Endothelial cell of umbilical vein (primary cell): ENCODE data around the gene RAB4A. TPM values are rescaled to one million over a fixed set of nuclear protein-coding genes. Genes with fewer than 3 reads are reported as not detected.

ENCODE experiments used
- BruUV-seq: library from RNA; stranded (reverse); fragments of 400-500 nt; replicated peaks from 2 replicates; lab custom pipeline; 2021; lab: Mats Ljungman, UMichigan
- CTCF ChIA-PET: fragments of 300-600, 350-600 bp; sonication (Branson Sonifier 250); formaldehyde crosslinking; loops from one replicate; lab custom pipeline; 2021; ENCODE audit warnings: antibody characterized with exemption, inconsistent platforms; lab: Charles Lee
- POLR2A ChIA-PET: fragments of 300-600, 350-600 bp; sonication (Branson Sonifier 250); formaldehyde crosslinking; loops from one replicate; lab custom pipeline; 2021; ENCODE audit warnings: antibody characterized with exemption, inconsistent platforms; lab: Charles Lee
- DNase-seq: peaks from one replicate; pipeline ENCODE4 v3.0.0-alpha.2; 2011; ENCODE audit warnings: low read depth, low spot score
- FAIRE-seq: peaks from 2 replicates; lab custom pipeline; 2011; peaks lifted over from hg19 to GRCh38; lab: Jason Lieb, UNC
- H2AFZ ChIP-seq: 2 replicates; pipeline ENCODE4 v1.6.0; 2012; ENCODE audit warnings: low read depth, low read length, control low read depth, inconsistent platforms
- H3K27ac ChIP-seq: 2 replicates; pipeline ENCODE4 v1.5.1; 2011; ENCODE audit warnings: low read depth, mild to moderate bottlenecking, control low read depth, low read length, moderate library complexity; ENCODE audit not compliant: insufficient read depth
- H3K27me3 ChIP-seq, 2 experiments: 2 replicates each; pipeline versions ENCODE4 v1.6.0 to v1.6.1; 2011; ENCODE audit warnings: low read length in 2 of 2, mixed read lengths in 1 of 2; ENCODE audit not compliant: control insufficient read depth in 2 of 2, insufficient read depth in 2 of 2
- H3K36me3 ChIP-seq, 2 experiments: 2 replicates in 1 of 2; 3 replicates in 1 of 2; pipeline ENCODE4 v1.5.1; 2011; ENCODE audit warnings: low read length in 2 of 2, mild to moderate bottlenecking in 1 of 2, moderate library complexity in 1 of 2; ENCODE audit not compliant: control insufficient read depth in 2 of 2, insufficient read depth in 2 of 2; ENCODE audit errors: extremely low read depth in 1 of 2
- H3K4me1 ChIP-seq: 3 replicates; pipeline ENCODE4 v1.5.1; 2011; ENCODE audit warnings: mild to moderate bottlenecking, low read length; ENCODE audit not compliant: control insufficient read depth, insufficient read depth; ENCODE audit errors: extremely low read depth
- H3K4me2 ChIP-seq: 2 replicates; pipeline ENCODE4 v1.6.1; 2011; ENCODE audit warnings: low read length, control low read depth, mixed read lengths; ENCODE audit not compliant: insufficient read depth
- H3K4me3 ChIP-seq, 3 experiments: fragments of 200-600 bp in 1 of 3; sonication (generic), shearing (Covaris generic) in 1 of 3; replicated peaks in 1 of 3; 2 replicates each; pipeline ENCODE4 v1.5.1; 2011 to 2016; ENCODE audit warnings: control low read depth in 3 of 3, low read length in 3 of 3, mild to moderate bottlenecking in 2 of 3, inconsistent platforms in 1 of 3, low read depth in 1 of 3, moderate library complexity in 1 of 3; ENCODE audit not compliant: insufficient read depth in 1 of 3
- H3K79me2 ChIP-seq: 2 replicates; pipeline ENCODE4 v1.6.0; 2012; ENCODE audit warnings: low read length, inconsistent platforms; ENCODE audit not compliant: control insufficient read depth, insufficient read depth
- H3K9ac ChIP-seq: replicated peaks from 2 replicates; pipeline ENCODE3; 2011; ENCODE audit warnings: low read length, control low read depth; ENCODE audit not compliant: insufficient read depth; ENCODE audit errors: extremely low read depth
- H3K9me1 ChIP-seq: replicated peaks from 3 replicates; pipeline ENCODE4 v1.6.0; 2011; ENCODE audit warnings: mild to moderate bottlenecking, low read length; ENCODE audit not compliant: control insufficient read depth, insufficient read depth; ENCODE audit errors: extremely low read depth
- H3K9me3 ChIP-seq: replicated peaks from 2 replicates; pipeline ENCODE4 v1.5.1; 2012; ENCODE audit warnings: low read length, inconsistent platforms; ENCODE audit not compliant: control insufficient read depth, insufficient read depth
- H4K20me1 ChIP-seq: replicated peaks from 2 replicates; pipeline ENCODE3; 2011; ENCODE audit warnings: mild to moderate bottlenecking, low read length; ENCODE audit not compliant: control insufficient read depth, insufficient read depth; ENCODE audit errors: extremely low read depth
- EZH2 ChIP-seq: IDR thresholded peaks from 2 replicates; pipeline ENCODE4 v1.6.1; 2012; ENCODE audit warnings: borderline replicate concordance, low read depth, mild to moderate bottlenecking, moderate library complexity, low read length, inconsistent platforms; ENCODE audit not compliant: severe bottlenecking
- FOS ChIP-seq: IDR thresholded peaks from 2 replicates; pipeline ENCODE4 v1.6.1; 2011; ENCODE audit warnings: mild to moderate bottlenecking, low read length, moderate library complexity, borderline replicate concordance; ENCODE audit not compliant: insufficient read depth
- GATA2 ChIP-seq: IDR thresholded peaks from 2 replicates; pipeline ENCODE4 v1.7.0; 2011; ENCODE audit warnings: low read depth, mild to moderate bottlenecking, moderate library complexity, mixed read lengths, low read length; ENCODE audit not compliant: insufficient read length, insufficient read depth
- JUN ChIP-seq: IDR thresholded peaks from 2 replicates; pipeline ENCODE4 v1.6.1; 2011; ENCODE audit warnings: borderline replicate concordance, low read depth; ENCODE audit not compliant: insufficient read length, insufficient read depth
- MYC ChIP-seq: IDR thresholded peaks from one replicate; pipeline ENCODE4 v1.6.1; 2011; ENCODE audit warnings: mild to moderate bottlenecking, low read depth, low read length
- POLR2A ChIP-seq: IDR thresholded peaks from 2 replicates; pipeline ENCODE4 v1.6.1; 2012; ENCODE audit warnings: low read depth, mild to moderate bottlenecking, control low read depth, low read length
- POLR2AphosphoS5 ChIP-seq: IDR thresholded peaks from 2 replicates; pipeline ENCODE4 v1.6.1; 2012; ENCODE audit warnings: low read depth, mild to moderate bottlenecking, control low read depth, low read length, moderate library complexity; ENCODE audit not compliant: insufficient read depth
- dilution Hi-C: fragments of 300-500 bp; cut with MboI; formaldehyde crosslinking; loops from one replicate; pipeline ENCODE4 v1.15.0; 2019; ENCODE audit warnings: low sequenced_read_pairs; ENCODE audit not compliant: extremely low pct_ligation_motif_present
- intact Hi-C: fragments of 100-400 bp; cut with micrococcal nuclease; formaldehyde crosslinking; loops from one replicate; pipeline ENCODE4 v1.10.0; 2022
- polyA plus RNA-seq, 4 experiments: library from polyadenylated mRNA; depleted of rRNA in 3 of 4; stranded (reverse) in 3 of 4; unstranded in 1 of 4; fragments of >200 nt; gene quantifications; 2 replicates each; pipeline versions ENCODE4 v1.2.1 to v1.2.3, GENCODE V29; 2011 to 2012; ENCODE audit warnings: missing spikeins in 1 of 4
- total RNA-seq: library from RNA; stranded (reverse); gene quantifications from 2 replicates; pipeline ENCODE4 v1.2.3, GENCODE V29; 2021
- TF ChIP-seq, protein P1 (sequence below), 2 donors: IDR thresholded peaks; 1 replicate in 1 of 2; 2 replicates in 1 of 2; pipeline ENCODE4 v1.5.1; 2011; ENCODE audit warnings: low read length in 2 of 2, mild to moderate bottlenecking in 2 of 2, moderate library complexity in 2 of 2, control low read depth in 1 of 2, inconsistent platforms in 1 of 2, low read depth in 1 of 2; ENCODE audit not compliant: insufficient read depth in 1 of 2; ENCODE audit errors: extremely low read depth in 1 of 2
- TF ChIP-seq, protein P2 (sequence below): IDR thresholded peaks from 2 replicates; pipeline ENCODE4 v1.6.1; 2011; ENCODE audit not compliant: insufficient read depth, insufficient read length

RAB4A gene
- total and polyA plus RNA-seq, 2 donors (not counting 3 experiments of a cell fraction or from before 2014, with no cell fraction given) = 14.8 to 52.9 TPM

DNA sequence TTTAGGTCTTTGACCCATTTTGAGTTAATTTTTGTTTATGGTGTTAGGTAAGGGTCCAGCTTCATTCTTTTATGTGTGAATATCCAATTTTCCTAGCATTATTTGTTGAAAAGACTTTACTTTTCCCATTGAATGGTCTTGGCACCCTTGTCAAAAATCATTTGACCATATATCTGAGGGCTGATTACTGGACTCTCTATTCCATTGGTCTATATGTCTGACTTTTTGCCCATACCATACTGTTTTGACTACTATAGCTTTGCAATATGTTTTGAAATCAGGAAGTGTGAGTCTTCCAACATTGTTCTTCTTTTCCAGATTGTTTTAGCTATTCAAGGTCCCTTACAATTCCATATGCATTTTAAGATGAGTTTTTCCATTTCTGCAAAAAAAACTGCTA is 83.3 kb downstream of the RAB4A start:
- ChIA-PET POLR2A (no interaction called here), CTCF (interaction anchor here (1.1 kb wide), 1 partner anchor 128 kb away, joined by 3 read pairs; no protein-coding TSS in a partner anchor)
- no peaks in the 10 kb centered on the region for H3K9me3 ChIP-seq
- intact Hi-C loops (no loop called here), dilution Hi-C loops (no loop called here)
- no peak overlapping the region for H2AFZ ChIP-seq
- no peak overlapping the region for H3K4me3 ChIP-seq
- no peaks in the 10 kb centered on the region for H3K9me1 ChIP-seq
- H4K20me1 ChIP-seq = no peaks in the 10 kb centered on the region
- no peaks in the 10 kb centered on the region for H3K79me2 ChIP-seq
- TF ChIP-seq POLR2AphosphoS5 (no peak), EZH2 (no peak), GATA2 (no peak), FOS (no peak), MYC (no peak), JUN (no peak), POLR2A (no peak)
- TF ChIP-seq, protein P1, sequence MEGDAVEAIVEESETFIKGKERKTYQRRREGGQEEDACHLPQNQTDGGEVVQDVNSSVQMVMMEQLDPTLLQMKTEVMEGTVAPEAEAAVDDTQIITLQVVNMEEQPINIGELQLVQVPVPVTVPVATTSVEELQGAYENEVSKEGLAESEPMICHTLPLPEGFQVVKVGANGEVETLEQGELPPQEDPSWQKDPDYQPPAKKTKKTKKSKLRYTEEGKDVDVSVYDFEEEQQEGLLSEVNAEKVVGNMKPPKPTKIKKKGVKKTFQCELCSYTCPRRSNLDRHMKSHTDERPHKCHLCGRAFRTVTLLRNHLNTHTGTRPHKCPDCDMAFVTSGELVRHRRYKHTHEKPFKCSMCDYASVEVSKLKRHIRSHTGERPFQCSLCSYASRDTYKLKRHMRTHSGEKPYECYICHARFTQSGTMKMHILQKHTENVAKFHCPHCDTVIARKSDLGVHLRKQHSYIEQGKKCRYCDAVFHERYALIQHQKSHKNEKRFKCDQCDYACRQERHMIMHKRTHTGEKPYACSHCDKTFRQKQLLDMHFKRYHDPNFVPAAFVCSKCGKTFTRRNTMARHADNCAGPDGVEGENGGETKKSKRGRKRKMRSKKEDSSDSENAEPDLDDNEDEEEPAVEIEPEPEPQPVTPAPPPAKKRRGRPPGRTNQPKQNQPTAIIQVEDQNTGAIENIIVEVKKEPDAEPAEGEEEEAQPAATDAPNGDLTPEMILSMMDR (IDR thresholded peaks at IDR 0.05; ENCODE audit: extremely low read depth in 1 of 2, insufficient read depth in 1 of 2, low read depth in 1 of 2, low read length in 2 of 2) = no peak
- TF ChIP-seq, protein P2, sequence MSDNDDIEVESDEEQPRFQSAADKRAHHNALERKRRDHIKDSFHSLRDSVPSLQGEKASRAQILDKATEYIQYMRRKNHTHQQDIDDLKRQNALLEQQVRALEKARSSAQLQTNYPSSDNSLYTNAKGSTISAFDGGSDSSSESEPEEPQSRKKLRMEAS = no peak
- DNase-seq (no peak), FAIRE-seq (no peak)
- no peaks in the 10 kb centered on the region for H3K4me1 ChIP-seq
- H3K4me2 ChIP-seq = no peak overlapping the region
- no peak overlapping the region for H3K9ac ChIP-seq
- H3K36me3 ChIP-seq = no peaks in the 10 kb centered on the region
- no peak overlapping the region for H3K27ac ChIP-seq
- no peaks in the 10 kb centered on the region for H3K27me3 ChIP-seq
- no TSS peak for BruUV-seq

Other genes starting within 250 kb of the RAB4A start
- gene CCSAP, start 71.9 kb downstream of the RAB4A start, total RNA-seq = 5.7 TPM in 2 replicates
- gene CCSAP, start 71.9 kb downstream of the RAB4A start, polyA plus RNA-seq = 1.2 and 1.3 TPM in 2 replicates
- 0.22 TPM in 1 of 2 replicates, not detected in the other for gene ACTA1, start 163.0 kb downstream of the RAB4A start, total RNA-seq
- 0.24 and 0.33 TPM in 2 replicates for gene ACTA1, start 163.0 kb downstream of the RAB4A start, polyA plus RNA-seq
- gene NUP133, start 237.2 kb downstream of the RAB4A start, total RNA-seq = 35.9 and 43.2 TPM in 2 replicates
- 11.1 and 13.4 TPM in 2 replicates for gene NUP133, start 237.2 kb downstream of the RAB4A start, polyA plus RNA-seq